Mucosa of descending colon (tissue), 3 donors: ENCODE results near the gene CCDC28A. TPM values are rescaled to one million over a fixed set of nuclear protein-coding genes. Genes with fewer than 3 reads are reported as not detected.
A peak's percentile ranks its signal among the peaks of the same experiment; 100 is the strongest.

Experiments used
- ATAC-seq: fragments of 200-7000 bp; cut with Tn5 transposase; one replicate; pipeline ENCODE4 v1.9.1; 2020; ENCODE audit warnings: mild to moderate bottlenecking, moderate library complexity
- DNase-seq, 3 donors: peaks; one replicate each; pipeline ENCODE4 v3.0.0-alpha.2; 2020
- H3K36me3 ChIP-seq: fragments of 200-600 bp; one replicate; pipeline ENCODE4 v1.8.0; 2021; ENCODE audit warnings: low read depth, mild to moderate bottlenecking
- H3K4me1 ChIP-seq: fragments of 200-600 bp; one replicate; pipeline ENCODE4 v1.8.0; 2021; ENCODE audit warnings: low read depth, mild to moderate bottlenecking
- H3K4me3 ChIP-seq: fragments of 200-600 bp; one replicate; pipeline ENCODE4 v1.8.0; 2021; ENCODE audit warnings: mild to moderate bottlenecking
- H3K9me3 ChIP-seq: fragments of 200-600 bp; one replicate; pipeline ENCODE4 v1.8.0; 2021; ENCODE audit warnings: mild to moderate bottlenecking
- intact Hi-C, 2 donors: fragments of 100-400 bp; cut with DNase I in 1 of 2; cut with micrococcal nuclease in 1 of 2; formaldehyde crosslinking; loops; one replicate each; pipeline versions ENCODE4 v1.11.0 to v1.11.1; 2022; cut with DNase I, micrococcal nuclease
- total RNA-seq, 3 donors: library from RNA; stranded (reverse); fragmentation: NEBNext Ultra II Directional in 2 of 3; extraction: Animal tissue kit (Norgen Biotek cat#: 25700) in 2 of 3; gene quantifications; one replicate each; pipeline versions ENCODE4 v1.2.1 to v1.2.4, GENCODE V29; 2021 to 2023
- TF ChIP-seq, protein P1 (sequence below): fragments of 200-600 bp; IDR thresholded peaks from one replicate; pipeline ENCODE4 v1.8.0; 2022; ENCODE audit warnings: antibody characterized with exemption, mild to moderate bottlenecking
- donor health status: DM: no; HTN: no; CAD: no; lungs with moderate emphysema.
- donor health status: DM: no; HTN: no; CAD: no.
- donor health status: DM: no; HTN: yes; CAD: no.

CCDC28A gene
- total RNA-seq, 3 donors from 2014 or later = 16.1 to 29.8 (median 24.0) TPM

DNA sequence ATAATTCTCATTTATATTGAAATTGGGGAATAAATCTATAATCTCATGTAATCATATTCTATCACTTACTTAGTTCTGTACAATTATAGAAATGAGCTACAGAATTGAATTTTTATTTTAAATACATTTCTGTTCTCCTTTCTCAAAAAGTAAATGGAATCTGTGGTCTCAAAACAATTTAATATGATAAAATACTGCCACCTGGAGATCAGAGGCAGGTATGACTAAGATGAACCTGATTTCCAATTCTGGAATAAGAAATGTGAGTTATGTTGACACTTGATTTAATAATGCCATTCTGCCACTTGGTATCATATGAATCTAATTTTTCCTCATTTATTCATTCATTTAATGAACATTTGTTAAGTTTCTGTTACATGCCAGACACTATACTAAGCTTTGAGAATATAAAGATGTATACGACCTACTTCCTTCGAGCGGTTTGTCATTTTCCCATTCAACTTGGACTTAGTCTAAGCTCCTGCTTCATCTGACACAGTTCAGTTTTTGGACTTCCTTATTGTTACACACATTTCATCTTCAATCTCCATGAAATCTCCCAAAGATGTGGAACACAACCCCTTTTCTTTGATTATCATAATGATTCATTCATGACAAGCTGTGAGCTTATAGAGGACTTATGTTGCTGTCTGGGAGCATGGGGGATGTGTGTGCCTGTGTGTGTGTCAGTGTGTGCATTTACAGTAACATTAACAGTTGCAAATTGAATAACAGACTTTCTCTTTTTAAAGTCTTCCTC lies 7.5 kb upstream of the CCDC28A start:
- Histone ChIP-seq H3K36me3 (no peaks in the 10 kb centered on the region), H3K4me3 (no peak overlapping the region), H3K4me1 (no peaks in the 10 kb centered on the region), H3K9me3 (no peaks in the 10 kb centered on the region)
- intact Hi-C loops = loop anchor here (5.0 to 10.0 kb wide), 3 partner anchors 71 to 181 kb away; no protein-coding TSS in a partner anchor
- DNase-seq (peak in 1 of 3 donors; percentile 9), ATAC-seq (no peak)
- TF ChIP-seq, protein P1, sequence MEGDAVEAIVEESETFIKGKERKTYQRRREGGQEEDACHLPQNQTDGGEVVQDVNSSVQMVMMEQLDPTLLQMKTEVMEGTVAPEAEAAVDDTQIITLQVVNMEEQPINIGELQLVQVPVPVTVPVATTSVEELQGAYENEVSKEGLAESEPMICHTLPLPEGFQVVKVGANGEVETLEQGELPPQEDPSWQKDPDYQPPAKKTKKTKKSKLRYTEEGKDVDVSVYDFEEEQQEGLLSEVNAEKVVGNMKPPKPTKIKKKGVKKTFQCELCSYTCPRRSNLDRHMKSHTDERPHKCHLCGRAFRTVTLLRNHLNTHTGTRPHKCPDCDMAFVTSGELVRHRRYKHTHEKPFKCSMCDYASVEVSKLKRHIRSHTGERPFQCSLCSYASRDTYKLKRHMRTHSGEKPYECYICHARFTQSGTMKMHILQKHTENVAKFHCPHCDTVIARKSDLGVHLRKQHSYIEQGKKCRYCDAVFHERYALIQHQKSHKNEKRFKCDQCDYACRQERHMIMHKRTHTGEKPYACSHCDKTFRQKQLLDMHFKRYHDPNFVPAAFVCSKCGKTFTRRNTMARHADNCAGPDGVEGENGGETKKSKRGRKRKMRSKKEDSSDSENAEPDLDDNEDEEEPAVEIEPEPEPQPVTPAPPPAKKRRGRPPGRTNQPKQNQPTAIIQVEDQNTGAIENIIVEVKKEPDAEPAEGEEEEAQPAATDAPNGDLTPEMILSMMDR = peak; percentile 49

GRCh38 chr6:138769102-138769676 lies 4.4 kb upstream of the CCDC28A start:
- ATAC-seq (no peak), DNase-seq (peak in 1 of 3 donors; percentile 4)
- no peak overlapping the region for H3K4me3 ChIP-seq
- H3K9me3 ChIP-seq = no peaks in the 10 kb centered on the region
- peaks cover 5% of the 10 kb centered on the region for H3K4me1 ChIP-seq
- intact Hi-C loops = loop anchor here (5.0 to 10.0 kb wide), 3 partner anchors 74 to 184 kb away; no protein-coding TSS in a partner anchor
- H3K36me3 ChIP-seq = no peaks in the 10 kb centered on the region
- TF ChIP-seq, protein P1 = no peak

GRCh38 chr6:138772596-138773176 lies 883 bp upstream of the CCDC28A start:
- DNase-seq = no peak
- H3K36me3 ChIP-seq = no peaks in the 10 kb centered on the region
- intact Hi-C loops = no loop called here
- H3K4me3 ChIP-seq = no peak overlapping the region
- H3K9me3 ChIP-seq = no peaks in the 10 kb centered on the region
- TF ChIP-seq, protein P1 = no peak
- H3K4me1 ChIP-seq = peaks cover 11% of the 10 kb centered on the region
- ATAC-seq = no peak

GRCh38 chr6:138774370-138774769 lies 801 bp downstream of the CCDC28A start:
- intact Hi-C loops = no loop called here
- no peak overlapping the region for H3K4me3 ChIP-seq
- H3K36me3 ChIP-seq = no peaks in the 10 kb centered on the region
- no peaks in the 10 kb centered on the region for H3K9me3 ChIP-seq
- TF ChIP-seq, protein P1 = no peak
- peaks cover 11% of the 10 kb centered on the region for H3K4me1 ChIP-seq
- no peak for ATAC-seq
- DNase-seq = no peak

DNA sequence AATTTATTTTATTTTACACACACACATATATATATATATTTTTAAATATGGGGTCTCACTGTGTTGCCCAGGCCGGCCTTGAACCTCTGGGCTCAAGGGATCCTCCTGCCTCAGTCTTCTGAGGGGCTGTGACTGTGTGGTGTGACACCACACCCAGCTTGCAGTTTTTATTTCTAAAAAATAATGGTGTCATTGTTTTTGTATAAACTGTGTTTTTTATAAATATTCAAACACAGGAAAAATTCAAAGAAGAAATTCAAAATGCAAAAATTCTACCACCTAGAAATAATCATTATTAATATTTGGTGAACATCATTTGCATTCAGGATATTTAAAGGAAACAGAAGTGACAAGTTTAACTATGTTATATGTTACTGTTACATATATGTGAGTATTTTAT lies 3.1 kb downstream of the CCDC28A start:
- TF ChIP-seq, protein P1 = no peak
- ATAC-seq (no peak), DNase-seq (no peak)
- Histone ChIP-seq H3K9me3 (no peaks in the 10 kb centered on the region), H3K36me3 (no peaks in the 10 kb centered on the region), H3K4me3 (no peak overlapping the region), H3K4me1 (peaks cover 11% of the 10 kb centered on the region)
- intact Hi-C loops = no loop called here
